ENCODE data around the gene RHBDD1.

RHBDD1 gene

GRCh38 chr2:226797289-226797988 is 38.4 kb upstream of the RHBDD1 start:
- H3K9me3 Mint-ChIP-seq, result no peaks in the 10 kb centered on the region
- no peaks in the 10 kb centered on the region for H3K27me3 Mint-ChIP-seq
- no peak for ATAC-seq
- peak overlapping the region; percentile 57 for H3K4me3 Mint-ChIP-seq
- no peaks in the 10 kb centered on the region for H3K36me3 Mint-ChIP-seq
- no peak overlapping the region for H3K27ac Mint-ChIP-seq
- H3K4me1 Mint-ChIP-seq, result peaks cover 44% of the 10 kb centered on the region

GRCh38 chr2:226797989-226798421 is 37.8 kb upstream of the RHBDD1 start:
- peaks cover 41% of the 10 kb centered on the region for H3K4me1 Mint-ChIP-seq
- no peaks in the 10 kb centered on the region for H3K27me3 Mint-ChIP-seq
- no peaks in the 10 kb centered on the region for H3K9me3 Mint-ChIP-seq
- H3K27ac Mint-ChIP-seq, result peak overlapping the region; percentile 67
- peak overlapping the region; percentile 86 for H3K4me3 Mint-ChIP-seq
- ATAC-seq, result no peak
- no peaks in the 10 kb centered on the region for H3K36me3 Mint-ChIP-seq

GRCh38 chr2:226798422-226799210 is 37.2 kb upstream of the RHBDD1 start:
- peak; percentile 40 for ATAC-seq
- Mint-ChIP-seq H3K27me3 (no peaks in the 10 kb centered on the region), H3K9me3 (no peaks in the 10 kb centered on the region), H3K27ac (peak overlapping the region; percentile 67), H3K36me3 (no peaks in the 10 kb centered on the region), H3K4me3 (peak overlapping the region; percentile 86), H3K4me1 (peaks cover 41% of the 10 kb centered on the region)

- Mint-ChIP-seq H3K27me3 (no peaks in the 10 kb centered on the region), H3K4me3 (peak within 1 kb of the TSS; percentile 86), H3K9me3 (no peaks in the 10 kb centered on the region), H3K27ac (peak within 1 kb of the TSS; percentile 67), H3K4me1 (peaks cover 33% of the 10 kb centered on the region), H3K36me3 (no peaks in the 10 kb centered on the region)
- ATAC-seq, result peak; percentile 66
Measured at GRCh38 chr2:226799211-226799975, 36.5 kb upstream of the RHBDD1 start, which contains the start of gene IRS1. TSS of gene IRS1 (minus strand) at chr2:226799820. CDS start at chr2:226798738, 1,082 bp downstream.

- H3K36me3 Mint-ChIP-seq, result no peaks in the 10 kb centered on the region
- no peak overlapping the region for H3K27ac Mint-ChIP-seq
- H3K4me1 Mint-ChIP-seq, result peaks cover 30% of the 10 kb centered on the region
- H3K4me3 Mint-ChIP-seq, result peak overlapping the region; percentile 86
- no peaks in the 10 kb centered on the region for H3K27me3 Mint-ChIP-seq
- no peak for ATAC-seq
- H3K9me3 Mint-ChIP-seq, result no peaks in the 10 kb centered on the region
Measured at GRCh38 chr2:226799976-226800940, 35.6 kb upstream of the RHBDD1 start.

GRCh38 chr2:226800941-226801784 is 34.7 kb upstream of the RHBDD1 start:
- H3K27ac Mint-ChIP-seq, result peak overlapping the region; percentile 28
- no peaks in the 10 kb centered on the region for H3K9me3 Mint-ChIP-seq
- H3K4me1 Mint-ChIP-seq, result peaks cover 30% of the 10 kb centered on the region
- H3K4me3 Mint-ChIP-seq, result peak overlapping the region; percentile 86
- peaks cover under 1% of the 10 kb centered on the region for H3K27me3 Mint-ChIP-seq
- H3K36me3 Mint-ChIP-seq, result no peaks in the 10 kb centered on the region
- ATAC-seq, result peak; percentile 86

GRCh38 chr2:226802573-226802972 is 33.3 kb upstream of the RHBDD1 start:
- ATAC-seq, result no peak
- Mint-ChIP-seq H3K4me1 (peaks cover 24% of the 10 kb centered on the region), H3K4me3 (no peak overlapping the region), H3K27ac (no peak overlapping the region), H3K36me3 (no peaks in the 10 kb centered on the region), H3K9me3 (no peaks in the 10 kb centered on the region), H3K27me3 (peaks cover 15% of the 10 kb centered on the region)

- H3K27me3 Mint-ChIP-seq, result peaks cover 20% of the 10 kb centered on the region
- no peak overlapping the region for H3K4me3 Mint-ChIP-seq
- no peak for ATAC-seq
- H3K36me3 Mint-ChIP-seq, result no peaks in the 10 kb centered on the region
- H3K27ac Mint-ChIP-seq, result no peak overlapping the region
- H3K4me1 Mint-ChIP-seq, result peaks cover 20% of the 10 kb centered on the region
- H3K9me3 Mint-ChIP-seq, result no peaks in the 10 kb centered on the region
Measured at GRCh38 chr2:226803410-226803809, 32.4 kb upstream of the RHBDD1 start.

GRCh38 chr2:226813148-226813701 is 22.6 kb upstream of the RHBDD1 start:
- Mint-ChIP-seq H3K27ac (no peak overlapping the region), H3K27me3 (peaks cover 8% of the 10 kb centered on the region), H3K9me3 (no peaks in the 10 kb centered on the region), H3K36me3 (no peaks in the 10 kb centered on the region), H3K4me1 (no peaks in the 10 kb centered on the region), H3K4me3 (no peak overlapping the region)
- ATAC-seq, result no peak

- no peaks in the 10 kb centered on the region for H3K27me3 Mint-ChIP-seq
- no peaks in the 10 kb centered on the region for H3K4me1 Mint-ChIP-seq
- H3K36me3 Mint-ChIP-seq, result no peaks in the 10 kb centered on the region
- no peak overlapping the region for H3K4me3 Mint-ChIP-seq
- no peak for ATAC-seq
- no peak overlapping the region for H3K27ac Mint-ChIP-seq
- H3K9me3 Mint-ChIP-seq, result no peaks in the 10 kb centered on the region
Measured at GRCh38 chr2:226818930-226819329, 16.9 kb upstream of the RHBDD1 start.

GRCh38 chr2:226825056-226825455 is 10.8 kb upstream of the RHBDD1 start:
- H3K27ac Mint-ChIP-seq, result no peak overlapping the region
- no peaks in the 10 kb centered on the region for H3K27me3 Mint-ChIP-seq
- H3K4me1 Mint-ChIP-seq, result peaks cover 9% of the 10 kb centered on the region
- no peak for ATAC-seq
- H3K9me3 Mint-ChIP-seq, result no peaks in the 10 kb centered on the region
- H3K4me3 Mint-ChIP-seq, result no peak overlapping the region
- no peaks in the 10 kb centered on the region for H3K36me3 Mint-ChIP-seq

- Mint-ChIP-seq H3K4me3 (no peak overlapping the region), H3K36me3 (peaks cover 19% of the 10 kb centered on the region)
- no peak for ATAC-seq
Measured at GRCh38 chr2:226828191-226828590, 7.7 kb upstream of the RHBDD1 start.

More at GRCh38 chr2:226828191-226828590, 7.7 kb upstream of the RHBDD1 start:
- Mint-ChIP-seq H3K27me3 (no peaks in the 10 kb centered on the region), H3K27ac (no peak overlapping the region), H3K4me1 (peaks cover 15% of the 10 kb centered on the region), H3K9me3 (no peaks in the 10 kb centered on the region)

All from stimulated activated memory B cell treated with anti-CD40 and anti-IgM and Interleukin-4, amounts not matched to agents 10 μg/mL and 1 μg/mL and 100 μg/mL, for 72 hours (primary cell).